Measurements from ENCODE around the gene CXCR3. TPM values are rescaled to one million over a fixed set of nuclear protein-coding genes. Genes with fewer than 3 reads are reported as not detected.
"Not testable (repeated sequence)": the region's sequence is repeated elsewhere in the genome, so short reads cannot be mapped to it uniquely, and the experiment has no call there.

CXCR3 gene
- total RNA-seq, 4 donors from 2014 or later = 0.17 to 0.83 (median 0.42) TPM; not detected in 1

- peaks cover 14 to 79% (median 67%) of the 10 kb centered on the region in 4 donors for H3K36me3 ChIP-seq
- intact Hi-C loops (cut with DNase I) = no loop called here
Measured at GRCh38 chrX:71573590-71573989, 44.7 kb downstream of the CXCR3 start.

GRCh38 chrX:71571390-71571789, 46.9 kb downstream of the CXCR3 start:
- intact Hi-C loops (cut with DNase I); H3K27ac ChIP-seq (replicated peaks in 1 of 4); H3K4me3 ChIP-seq; DNase-seq (ENCODE audit: extremely low spot score); H3K9me3 ChIP-seq; H3K27me3 ChIP-seq; H3K4me1 ChIP-seq: not testable (repeated sequence)
- WGBS = 91% methylated on average over 8 of the region's 8 CpGs
- peaks cover 26 to 94% (median 75%) of the 10 kb centered on the region in 4 donors for H3K36me3 ChIP-seq

More at GRCh38 chrX:71573590-71573989, 44.7 kb downstream of the CXCR3 start:
- Histone ChIP-seq H3K4me3 (no peak overlapping the region), H3K27ac (replicated peaks in 1 of 4) (no peak overlapping the region), H3K9me3 (no peaks in the 10 kb centered on the region), H3K27me3 (no peaks in the 10 kb centered on the region), H3K4me1 (peaks cover 0 to 3% (median 0%) of the 10 kb centered on the region in 4 donors)
- 56% methylated on average over 2 of the region's 2 CpGs for WGBS
- TF ChIP-seq EP300 (IDR thresholded peaks at IDR 0.05) (no peak), POLR2A (IDR thresholded peaks at IDR 0.05; ENCODE audit: low read depth) (no peak), POLR2AphosphoS5 (IDR thresholded peaks at IDR 0.05) (no peak), CTCF (IDR thresholded peaks at IDR 0.05) (no peak)
- DNase-seq (ENCODE audit: extremely low spot score) = no peak

Other genes with a start within 250 kb of the CXCR3 start
- gene OGT, start 85.4 kb downstream of the CXCR3 start, total RNA-seq = 10 to 100 TPM; 54.2 to 90.1 (median 68.1) TPM
- gene GCNA, start 40.1 kb downstream of the CXCR3 start, total RNA-seq = 1 to 10 TPM in 3 of 4 donors, under 1 TPM in 1; 0.65 to 2.9 (median 1.2) TPM
- gene CXorf49, start 99.8 kb upstream of the CXCR3 start, total RNA-seq = not detected
- not detected for gene CXorf49B, start 144.8 kb upstream of the CXCR3 start, total RNA-seq